HepG2 (cell line): ENCODE data around the gene CNNM2. TPM values are rescaled to one million over a fixed set of nuclear protein-coding genes. Genes with fewer than 3 reads are reported as not detected.
A peak's percentile ranks its signal among the peaks of the same experiment; 100 is the strongest.

ENCODE experiments used
- ATAC-seq: fragments of 200-7000 bp; cut with Tn5 transposase; 3 replicates; pipeline ENCODE4 v1.9.1; 2020; ENCODE audit warnings: mild to moderate bottlenecking, moderate library complexity
- BruUV-seq: library from RNA; stranded (reverse); fragments of 400-500 nt; replicated peaks from 2 replicates; lab custom pipeline; 2021; lab: Mats Ljungman, UMichigan
- CTCF ChIA-PET: fragments of 300-600 bp; formaldehyde crosslinking; extraction: SDS; loops from one replicate; lab custom pipeline; 2021; ENCODE audit warnings: low total read pairs, inconsistent platforms, low intra/inter-chr PET ratio; lab: Yijun Ruan, JAX
- POLR2A ChIA-PET: fragments of 350-600 bp; sonication (Branson Sonifier 250); formaldehyde crosslinking; loops from one replicate; lab custom pipeline; 2020; ENCODE audit warnings: antibody characterized with exemption, inconsistent platforms; lab: Yijun Ruan, JAX
- DNase-seq: peaks from one replicate; pipeline ENCODE4 v3.0.0-alpha.2; 2015; ENCODE audit warnings: low spot score
- FAIRE-seq: peaks from 3 replicates; lab custom pipeline; 2011; peaks lifted over from hg19 to GRCh38; lab: Jason Lieb, UNC
- H2AFZ ChIP-seq: one replicate; pipeline ENCODE4 v1.6.1; 2011; ENCODE audit warnings: low read length, inconsistent platforms
- H3K27ac ChIP-seq: fragments of 300-600 bp; 3 replicates; pipeline ENCODE4 v1.8.0; 2011; ENCODE audit warnings: mixed run types, mild to moderate bottlenecking, mixed read lengths, low read length, inconsistent platforms; ENCODE audit not compliant: insufficient read depth; ENCODE audit errors: extremely low read length
- H3K27me3 ChIP-seq, 2 experiments: fragments of 200-600 bp in 1 of 2; 2 replicates in 1 of 2; 3 replicates in 1 of 2; pipeline versions ENCODE4 v1.6.0 to v1.8.0; 2011; ENCODE audit warnings: low read length in 2 of 2, mild to moderate bottlenecking in 2 of 2, moderate library complexity in 2 of 2, inconsistent platforms in 1 of 2; ENCODE audit not compliant: insufficient read depth in 2 of 2, control insufficient read depth in 1 of 2
- H3K36me3 ChIP-seq, 2 experiments: fragments of 200-600 bp in 1 of 2; replicated peaks in 1 of 2; 2 replicates in 1 of 2; 3 replicates in 1 of 2; pipeline versions ENCODE4 v1.5.1 to v1.8.0; 2011; ENCODE audit warnings: low read length in 2 of 2, inconsistent platforms in 1 of 2; ENCODE audit not compliant: insufficient read depth in 2 of 2, control insufficient read depth in 1 of 2
- H3K4me1 ChIP-seq: 2 replicates; pipeline ENCODE4 v1.5.1; 2012; ENCODE audit warnings: low read length, inconsistent platforms; ENCODE audit not compliant: insufficient read depth
- H3K4me2 ChIP-seq: 2 replicates; pipeline ENCODE4 v1.6.0; 2011; ENCODE audit warnings: low read depth, low read length, inconsistent platforms
- H3K4me3 ChIP-seq, 3 experiments: fragments of 200-600 bp in 1 of 3; sonication (generic), shearing (Covaris generic) in 1 of 3; replicated peaks in 1 of 3; 2 replicates each; pipeline ENCODE4 v1.5.1; 2011 to 2016; ENCODE audit warnings: low read length in 3 of 3, inconsistent platforms in 2 of 3, low read depth in 2 of 3, mild to moderate bottlenecking in 2 of 3, control low read depth in 1 of 3, mixed read lengths in 1 of 3; ENCODE audit not compliant: insufficient read depth in 1 of 3
- H3K79me2 ChIP-seq: one replicate; pipeline ENCODE4 v1.6.1; 2011; ENCODE audit warnings: low read length, inconsistent platforms; ENCODE audit not compliant: insufficient read depth
- H3K9ac ChIP-seq: 2 replicates; pipeline ENCODE4 v1.6.0; 2011; ENCODE audit warnings: mild to moderate bottlenecking, low read depth, low read length, inconsistent platforms; ENCODE audit not compliant: insufficient read depth
- H3K9me3 ChIP-seq: 2 replicates; pipeline ENCODE4 v1.5.1; 2012; ENCODE audit warnings: mild to moderate bottlenecking, low read length
- H4K20me1 ChIP-seq: 2 replicates; pipeline ENCODE4 v1.6.0; 2011; ENCODE audit warnings: inconsistent platforms, mild to moderate bottlenecking, low read length, moderate library complexity; ENCODE audit not compliant: insufficient read depth
- FOXA1 ChIP-seq, 2 experiments: fragments of 450-650 bp in 1 of 2; sonication (generic) in 1 of 2; formaldehyde crosslinking in 1 of 2; IDR thresholded peaks; 2 replicates each; pipeline versions ENCODE4 v1.4.0 to v1.6.1; 2016 to 2020; ENCODE audit warnings: missing genetic modification reagents in 1 of 2
- MTA1 ChIP-seq: sonication (generic); formaldehyde crosslinking; IDR thresholded peaks from 2 replicates; pipeline ENCODE4 v1.4.0; 2020; ENCODE audit warnings: missing genetic modification reagents, mild to moderate bottlenecking, borderline replicate concordance
- MYNN ChIP-seq: sonication (generic); formaldehyde crosslinking; IDR thresholded peaks from 2 replicates; pipeline ENCODE4 v1.4.0; 2020; ENCODE audit warnings: mild to moderate bottlenecking, low read depth, missing genetic modification reagents
- REL ChIP-seq: sonication (generic); formaldehyde crosslinking; conservative IDR thresholded peaks from 2 replicates; pipeline ENCODE4 v1.8.0; 2022; ENCODE audit warnings: mild to moderate bottlenecking, missing genetic modification reagents, moderate library complexity
- SMARCE1 ChIP-seq: fragments of 450-650 bp; IDR thresholded peaks from 2 replicates; pipeline ENCODE4 v1.6.1; 2017; ENCODE audit warnings: borderline replicate concordance
- XRCC5 ChIP-seq: fragments of 200-400 bp; formaldehyde crosslinking; optimal IDR thresholded peaks from 2 replicates; pipeline ENCODE3; 2017; ENCODE audit warnings: mild to moderate bottlenecking, low read length
- YEATS2 ChIP-seq: sonication (generic); formaldehyde crosslinking; IDR thresholded peaks from 2 replicates; pipeline ENCODE4 v1.4.0; 2020; ENCODE audit warnings: missing genetic modification reagents, borderline replicate concordance
- ZBTB38 ChIP-seq: sonication (generic); formaldehyde crosslinking; IDR thresholded peaks from 2 replicates; pipeline ENCODE4 v1.5.1; 2020; ENCODE audit warnings: mild to moderate bottlenecking, missing genetic modification reagents
- ZNF143 ChIP-seq: sonication (generic); formaldehyde crosslinking; IDR thresholded peaks from 2 replicates; pipeline ENCODE4 v1.4.0; 2020; ENCODE audit warnings: missing genetic modification reagents
- ZNF17 ChIP-seq: sonication (generic); formaldehyde crosslinking; IDR thresholded peaks from 2 replicates; pipeline ENCODE4 v1.5.0; 2020; ENCODE audit warnings: mild to moderate bottlenecking, missing genetic modification reagents
- ZNF235 ChIP-seq: sonication (generic); formaldehyde crosslinking; IDR thresholded peaks from 2 replicates; pipeline ENCODE4 v1.8.1; 2023; ENCODE audit warnings: mild to moderate bottlenecking, missing genetic modification reagents, borderline replicate concordance
- ZNF598 ChIP-seq: sonication (generic); formaldehyde crosslinking; IDR thresholded peaks from 2 replicates; pipeline ENCODE4 v1.5.1; 2020; ENCODE audit warnings: mild to moderate bottlenecking, missing genetic modification reagents, borderline replicate concordance
- ZNF891 ChIP-seq: sonication (generic); formaldehyde crosslinking; IDR thresholded peaks from 2 replicates; pipeline ENCODE4 v1.5.0; 2020; ENCODE audit warnings: mild to moderate bottlenecking, missing genetic modification reagents
- WGBS: methylation state at CpG from one replicate; pipeline ENCODE4 v1.1.6; 2017; ENCODE audit warnings: low lambda C conversion rate; 5-methylcytosine and 5-hydroxymethylcytosine counted together
- in situ Hi-C: cut with HindIII; loops from 2 replicates; pipeline ENCODE4 v1.10.0; 2017; ENCODE audit warnings: low pct_unique_long_range_greater_than_20kb; ENCODE audit not compliant: extremely low pct_ligation_motif_present
- intact Hi-C: fragments of 100-400 bp; cut with micrococcal nuclease; formaldehyde crosslinking; loops from one replicate; pipeline ENCODE4 v1.10.0; 2022; ENCODE audit not compliant: unreplicated experiment
- polyA plus RNA-seq, 8 experiments: library from polyadenylated mRNA; depleted of rRNA in 3 of 8; stranded (reverse) in 7 of 8; unstranded in 1 of 8; fragments of >200 nt; fragmentation: Illumina TruSeq in 4 of 8; extraction: Trizol in 4 of 8; gene quantifications; 2 replicates each; pipeline versions ENCODE4 v1.2.1 to v1.2.3, GENCODE V29; 2011 to 2016; ENCODE audit warnings: low read depth in 4 of 8, missing spikeins in 1 of 8, mixed read lengths in 1 of 8; ENCODE audit not compliant: insufficient read depth in 1 of 8
- total RNA-seq, 5 experiments: library from RNA; depleted of rRNA; stranded (reverse); fragments of >200 nt; fragmentation: Illumina TruSeq; extraction: Trizol; gene quantifications; 2 replicates each; pipeline ENCODE4 v1.2.3, GENCODE V29; 2016; ENCODE audit warnings: low read depth in 1 of 5
- TF ChIP-seq, protein P1 (sequence below): sonication (generic); formaldehyde crosslinking; conservative IDR thresholded peaks from 2 replicates; pipeline ENCODE4 v1.4.0; 2020; ENCODE audit warnings: missing genetic modification reagents
- TF ChIP-seq, protein P2 (sequence below): sonication (generic); formaldehyde crosslinking; conservative IDR thresholded peaks from 2 replicates; pipeline ENCODE4 v1.5.0; 2020; ENCODE audit warnings: missing genetic modification reagents
- TF ChIP-seq, protein P3 (sequence below): IDR thresholded peaks from 2 replicates; pipeline ENCODE4 v1.6.1; 2016; ENCODE audit warnings: missing compliant biosample characterization, missing genetic modification reagents, borderline replicate concordance

The CNNM2 gene
- total and polyA plus RNA-seq, 2 of the 13 experiments (the other 11 are each of a cell fraction or from before 2014, with no cell fraction given) = 7.1 to 9.0 TPM

DNA sequence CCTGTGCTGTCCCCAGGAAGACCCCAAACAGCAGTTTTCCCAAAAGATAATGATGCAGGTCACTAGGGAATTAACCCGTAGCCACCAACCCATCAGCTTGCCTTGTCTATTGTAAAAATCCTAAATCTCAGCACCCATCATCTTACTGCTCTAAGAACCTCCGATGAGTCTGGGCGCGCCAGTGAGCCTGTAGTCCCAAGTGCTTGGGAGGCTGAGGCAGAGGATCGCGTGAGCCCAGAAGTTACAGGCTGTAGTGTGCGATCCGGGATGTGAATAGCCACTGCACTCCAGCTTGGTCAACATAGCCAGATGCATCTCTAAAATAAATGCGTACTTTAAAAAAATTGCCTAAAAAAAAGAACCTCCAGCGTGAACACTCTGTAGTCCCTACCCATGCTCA lies 47.9 kb upstream of the CNNM2 start:
- CTCF ChIA-PET = no interaction called here
- FAIRE-seq = no peak
- Histone ChIP-seq H3K27me3 (no peaks in the 10 kb centered on the region), H2AFZ (no peak overlapping the region), H3K9ac (peak overlapping the region; percentile 76), H3K79me2 (no peaks in the 10 kb centered on the region), H3K36me3 (0 out of 5 replicates have a peak, but pooled peaks cover 0 to 4% of the 10 kb centered on the region in 2 experiments), H3K4me1 (peaks cover 20% of the 10 kb centered on the region), H3K27ac (peak overlapping the region; percentile 86), H3K4me2 (peak overlapping the region; percentile 87), H3K4me3 (peak overlapping the region; percentile 54 to 81 (median 71)), H3K9me3 (no peaks in the 10 kb centered on the region), H4K20me1 (no peaks in the 10 kb centered on the region)
- peak; percentile 12 for ATAC-seq
- 88% methylated on average over 10 of the region's 10 CpGs for WGBS
- no peak for DNase-seq
- intact Hi-C loops (no loop called here), in situ Hi-C loops (no loop called here)
- no peak for TF ChIP-seq MYNN (CRISPR knock-in tag)
- TF ChIP-seq ZNF235 (CRISPR knock-in tag) = 0 out of 2 replicates have a peak, but pooled peaks have one; percentile 14
- peak; percentile 3 for TF ChIP-seq XRCC5
- 0 out of 2 replicates have a peak, but pooled peaks have one; percentile 12 for TF ChIP-seq ZNF598 (CRISPR knock-in tag)
- no peak for TF ChIP-seq ZNF143 (CRISPR knock-in tag)
- TF ChIP-seq, protein P1, sequence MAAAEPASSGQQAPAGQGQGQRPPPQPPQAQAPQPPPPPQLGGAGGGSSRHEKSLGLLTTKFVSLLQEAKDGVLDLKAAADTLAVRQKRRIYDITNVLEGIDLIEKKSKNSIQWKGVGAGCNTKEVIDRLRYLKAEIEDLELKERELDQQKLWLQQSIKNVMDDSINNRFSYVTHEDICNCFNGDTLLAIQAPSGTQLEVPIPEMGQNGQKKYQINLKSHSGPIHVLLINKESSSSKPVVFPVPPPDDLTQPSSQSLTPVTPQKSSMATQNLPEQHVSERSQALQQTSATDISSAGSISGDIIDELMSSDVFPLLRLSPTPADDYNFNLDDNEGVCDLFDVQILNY (CRISPR knock-in tag) = no peak
- TF ChIP-seq ZBTB38 (CRISPR knock-in tag) = 0 out of 2 replicates have a peak, but pooled peaks have one; percentile 20
- no TSS peak for BruUV-seq
- POLR2A ChIA-PET = interaction anchor here (1.2 to 1.6 kb wide), 4 partner anchors 9 to 24 kb away, joined by 4 to 7 read pairs (median 6); no protein-coding TSS in a partner anchor

GRCh38 chr10:102872163-102872562 lies 45.9 kb upstream of the CNNM2 start:
- CTCF ChIA-PET = no interaction called here
- DNase-seq (no peak), FAIRE-seq (no peak), ATAC-seq (no peak)
- no peaks in the 10 kb centered on the region for H4K20me1 ChIP-seq
- H3K27ac ChIP-seq = no peak overlapping the region
- H3K79me2 ChIP-seq = no peaks in the 10 kb centered on the region
- in situ Hi-C loops = no loop called here
- intact Hi-C loops = no loop called here
- TF ChIP-seq, protein P2, sequence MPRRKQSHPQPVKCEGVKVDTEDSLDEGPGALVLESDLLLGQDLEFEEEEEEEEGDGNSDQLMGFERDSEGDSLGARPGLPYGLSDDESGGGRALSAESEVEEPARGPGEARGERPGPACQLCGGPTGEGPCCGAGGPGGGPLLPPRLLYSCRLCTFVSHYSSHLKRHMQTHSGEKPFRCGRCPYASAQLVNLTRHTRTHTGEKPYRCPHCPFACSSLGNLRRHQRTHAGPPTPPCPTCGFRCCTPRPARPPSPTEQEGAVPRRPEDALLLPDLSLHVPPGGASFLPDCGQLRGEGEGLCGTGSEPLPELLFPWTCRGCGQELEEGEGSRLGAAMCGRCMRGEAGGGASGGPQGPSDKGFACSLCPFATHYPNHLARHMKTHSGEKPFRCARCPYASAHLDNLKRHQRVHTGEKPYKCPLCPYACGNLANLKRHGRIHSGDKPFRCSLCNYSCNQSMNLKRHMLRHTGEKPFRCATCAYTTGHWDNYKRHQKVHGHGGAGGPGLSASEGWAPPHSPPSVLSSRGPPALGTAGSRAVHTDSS = no peak
- no peak for TF ChIP-seq ZNF17 (CRISPR knock-in tag)
- no peak for TF ChIP-seq FOXA1 (IDR thresholded peaks at IDR 0.05)
- no peak for TF ChIP-seq FOXA1 (CRISPR knock-in tag; IDR thresholded peaks at IDR 0.05)
- TF ChIP-seq YEATS2 (CRISPR knock-in tag) = no peak
- TF ChIP-seq, protein P3, sequence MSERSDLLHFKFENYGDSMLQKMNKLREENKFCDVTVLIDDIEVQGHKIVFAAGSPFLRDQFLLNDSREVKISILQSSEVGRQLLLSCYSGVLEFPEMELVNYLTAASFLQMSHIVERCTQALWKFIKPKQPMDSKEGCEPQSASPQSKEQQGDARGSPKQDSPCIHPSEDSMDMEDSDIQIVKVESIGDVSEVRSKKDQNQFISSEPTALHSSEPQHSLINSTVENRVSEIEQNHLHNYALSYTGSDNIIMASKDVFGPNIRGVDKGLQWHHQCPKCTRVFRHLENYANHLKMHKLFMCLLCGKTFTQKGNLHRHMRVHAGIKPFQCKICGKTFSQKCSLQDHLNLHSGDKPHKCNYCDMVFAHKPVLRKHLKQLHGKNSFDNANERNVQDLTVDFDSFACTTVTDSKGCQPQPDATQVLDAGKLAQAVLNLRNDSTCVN (CRISPR knock-in tag) = no peak
- TF ChIP-seq SMARCE1 = no peak
- no peak for TF ChIP-seq MTA1 (CRISPR knock-in tag)
- no peak for TF ChIP-seq ZNF891
- no peak for TF ChIP-seq REL (CRISPR knock-in tag)
- no peaks in the 10 kb centered on the region for H3K9me3 ChIP-seq
- peaks cover 31% of the 10 kb centered on the region for H3K4me1 ChIP-seq
- H3K36me3 ChIP-seq = no peaks in the 10 kb centered on the region
- no peak overlapping the region for H3K9ac ChIP-seq
- H3K4me2 ChIP-seq = no peak overlapping the region
- H3K4me3 ChIP-seq = no peak overlapping the region
- no TSS peak for BruUV-seq
- 96% methylated on average over 4 of the region's 4 CpGs for WGBS
- no peak overlapping the region for H2AFZ ChIP-seq
- POLR2A ChIA-PET = no interaction called here
- H3K27me3 ChIP-seq = no peaks in the 10 kb centered on the region
